ENCODE data around the gene ALKAL2.

ALKAL2 gene

GRCh38 chr2:244547-244946 lies 43.3 kb downstream of the ALKAL2 start:
- no peak overlapping the region for H3K4me2 ChIP-seq (ENCODE audit: low read length)
- no peaks in the 10 kb centered on the region for H3K4me1 ChIP-seq (ENCODE audit: insufficient read depth, low read length, severe bottlenecking)
- H3K27ac ChIP-seq (ENCODE audit: low read depth, low read length, poor library complexity, severe bottlenecking): no peak overlapping the region
- no peak overlapping the region for H2AFZ ChIP-seq (ENCODE audit: low read length)
- H3K9ac ChIP-seq (ENCODE audit: low read length): no peak overlapping the region
- TF ChIP-seq EZH2 (IDR thresholded peaks at IDR 0.05; ENCODE audit: borderline replicate concordance, low read length) (no peak), CTCF (IDR thresholded peaks at IDR 0.05; ENCODE audit: low read length) (no peak)
- no peaks in the 10 kb centered on the region for H3K27me3 ChIP-seq (ENCODE audit: insufficient read depth, low read length)
- H4K20me1 ChIP-seq (ENCODE audit: insufficient read depth, low read length): no peaks in the 10 kb centered on the region
- no peak overlapping the region for H3K4me3 ChIP-seq (ENCODE audit: low read depth, low read length, poor library complexity, severe bottlenecking)
- H3K9me3 ChIP-seq (ENCODE audit: low read length): no peaks in the 10 kb centered on the region
- peaks cover 31% of the 10 kb centered on the region for H3K36me3 ChIP-seq (ENCODE audit: insufficient read depth, low read length)
- no peaks in the 10 kb centered on the region for H3K79me2 ChIP-seq (ENCODE audit: insufficient read depth, low read length)
- H3F3A ChIP-seq (ENCODE audit: insufficient read depth, low read length): no peaks in the 10 kb centered on the region
- no peaks in the 10 kb centered on the region for H3K9me2 ChIP-seq (ENCODE audit: low read depth, low read length)

DNA sequence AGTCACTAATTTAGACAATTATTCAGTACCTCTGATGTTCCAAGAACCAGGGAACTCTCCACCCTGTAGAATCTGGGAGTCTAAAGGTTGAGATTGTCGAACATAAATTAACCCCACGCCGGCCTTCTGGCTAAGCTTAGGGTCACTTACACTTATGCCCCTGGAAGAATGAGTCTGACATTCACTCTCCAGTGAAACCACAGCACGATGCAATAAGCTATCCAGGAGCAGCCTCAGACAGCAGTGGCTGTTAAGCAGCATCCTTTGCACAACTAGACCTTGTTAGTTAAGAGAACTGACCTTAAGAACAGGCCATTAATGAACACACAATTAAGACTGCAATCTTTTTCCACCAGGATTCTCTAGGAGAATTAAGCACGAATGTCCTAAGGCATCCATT lies 49.0 kb downstream of the ALKAL2 start:
- no peak overlapping the region for H3K9ac ChIP-seq (ENCODE audit: low read length)
- no peak overlapping the region for H3K27ac ChIP-seq (ENCODE audit: low read depth, low read length, poor library complexity, severe bottlenecking)
- no peaks in the 10 kb centered on the region for H3K27me3 ChIP-seq (ENCODE audit: insufficient read depth, low read length)
- H3K4me3 ChIP-seq (ENCODE audit: low read depth, low read length, poor library complexity, severe bottlenecking): no peak overlapping the region
- H3F3A ChIP-seq (ENCODE audit: insufficient read depth, low read length): no peaks in the 10 kb centered on the region
- peaks cover 17% of the 10 kb centered on the region for H3K36me3 ChIP-seq (ENCODE audit: insufficient read depth, low read length)
- no peaks in the 10 kb centered on the region for H3K79me2 ChIP-seq (ENCODE audit: insufficient read depth, low read length)
- TF ChIP-seq CTCF (IDR thresholded peaks at IDR 0.05; ENCODE audit: low read length): no peak
- TF ChIP-seq EZH2 (IDR thresholded peaks at IDR 0.05; ENCODE audit: borderline replicate concordance, low read length): no peak
- H2AFZ ChIP-seq (ENCODE audit: low read length): no peak overlapping the region
- H3K9me2 ChIP-seq (ENCODE audit: low read depth, low read length): no peaks in the 10 kb centered on the region
- no peaks in the 10 kb centered on the region for H4K20me1 ChIP-seq (ENCODE audit: insufficient read depth, low read length)
- no peaks in the 10 kb centered on the region for H3K9me3 ChIP-seq (ENCODE audit: low read length)
- no peak overlapping the region for H3K4me2 ChIP-seq (ENCODE audit: low read length)
- H3K4me1 ChIP-seq (ENCODE audit: insufficient read depth, low read length, severe bottlenecking): no peaks in the 10 kb centered on the region

- Histone ChIP-seq H3K4me3 (ENCODE audit: low read depth, low read length, poor library complexity, severe bottlenecking) (no peak overlapping the region), H3K4me1 (ENCODE audit: insufficient read depth, low read length, severe bottlenecking) (no peaks in the 10 kb centered on the region), H3K9me3 (ENCODE audit: low read length) (no peaks in the 10 kb centered on the region), H3K9ac (ENCODE audit: low read length) (no peak overlapping the region), H3K79me2 (ENCODE audit: insufficient read depth, low read length) (no peaks in the 10 kb centered on the region), H3K27me3 (ENCODE audit: insufficient read depth, low read length) (no peaks in the 10 kb centered on the region), H3K27ac (ENCODE audit: low read depth, low read length, poor library complexity, severe bottlenecking) (no peak overlapping the region), H3K36me3 (ENCODE audit: insufficient read depth, low read length) (peaks cover 12% of the 10 kb centered on the region), H3F3A (ENCODE audit: insufficient read depth, low read length) (no peaks in the 10 kb centered on the region), H3K4me2 (ENCODE audit: low read length) (no peak overlapping the region), H2AFZ (ENCODE audit: low read length) (no peak overlapping the region), H4K20me1 (ENCODE audit: insufficient read depth, low read length) (no peaks in the 10 kb centered on the region), H3K9me2 (ENCODE audit: low read depth, low read length) (no peaks in the 10 kb centered on the region)
- no peak for TF ChIP-seq CTCF (IDR thresholded peaks at IDR 0.05; ENCODE audit: low read length)
Measured at GRCh38 chr2:238431-238830, 49.5 kb downstream of the ALKAL2 start.

Measured in OCI-LY1 (cell line).